Heart right ventricle (tissue), 16 donors: ENCODE results near the gene CDK1. TPM values are rescaled to one million over a fixed set of nuclear protein-coding genes. Genes with fewer than 3 reads are reported as not detected.

ENCODE experiments used
- ATAC-seq, 8 donors: fragments of 200-7000 bp; cut with Tn5 transposase; one replicate each; pipeline ENCODE4 v1.9.1; 2020; ENCODE audit warnings: mild to moderate bottlenecking in 8 of 8, moderate library complexity in 8 of 8, moderate number of reproducible peaks in 1 of 8
- DNase-seq, 2 donors: peaks; one replicate each; pipeline ENCODE4 v3.0.0-alpha.2; 2020
- H3K27ac ChIP-seq, 10 donors: fragments of 200-600 bp; sonication (generic) in 2 of 10; one replicate each; pipeline versions ENCODE4 v1.5.0 to v1.8.0; 2020 to 2022; ENCODE audit warnings: mild to moderate bottlenecking in 3 of 10
- H3K27me3 ChIP-seq, 7 donors: fragments of 200-600 bp; one replicate each; pipeline ENCODE4 v1.8.0; 2021 to 2022; ENCODE audit warnings: mild to moderate bottlenecking in 2 of 7
- H3K36me3 ChIP-seq, 9 donors: fragments of 200-600 bp; sonication (generic) in 1 of 9; one replicate each; pipeline versions ENCODE4 v1.5.0 to v1.8.0; 2020 to 2022; ENCODE audit warnings: mild to moderate bottlenecking in 2 of 9
- H3K4me1 ChIP-seq, 9 donors: fragments of 200-600 bp; sonication (generic) in 1 of 9; one replicate each; pipeline versions ENCODE4 v1.5.0 to v1.8.0; 2020 to 2022; ENCODE audit warnings: mild to moderate bottlenecking in 4 of 9
- H3K4me3 ChIP-seq, 10 donors: fragments of 200-600 bp; sonication (generic) in 2 of 10; one replicate each; pipeline versions ENCODE4 v1.5.0 to v1.8.0; 2020 to 2022; ENCODE audit warnings: mild to moderate bottlenecking in 7 of 10, moderate library complexity in 2 of 10
- H3K9me3 ChIP-seq, 11 donors: fragments of 200-600 bp in 10 of 11; sonication (generic) in 2 of 11; one replicate each; pipeline versions ENCODE4 v1.5.0 to v1.8.0; 2013 to 2022; ENCODE audit warnings: mild to moderate bottlenecking in 2 of 11, control low read depth in 1 of 11, moderate library complexity in 1 of 11
- WGBS, 2 donors: extraction: QIAGEN DNeasy Blood & Tissue Kit; methylation state at CpG; one replicate each; pipeline ENCODE4 v1.1.7; 2013; ENCODE audit warnings: inconsistent platforms in 1 of 2; 5-methylcytosine and 5-hydroxymethylcytosine counted together
- intact Hi-C, 10 donors: fragments of 100-400 bp; cut with DNase I; formaldehyde crosslinking; loops; one replicate each; pipeline versions ENCODE4 v1.11.1 to v1.14.2; 2022
- polyA plus RNA-seq, 2 donors: library from polyadenylated mRNA; stranded (reverse); fragments of 200-250 nt; gene quantifications; one replicate each; pipeline ENCODE4 v1.2.3, GENCODE V29; 2013
- total RNA-seq, 10 donors: library from RNA; stranded (reverse); fragmentation: NEBNext Ultra II Directional in 3 of 10; extraction: Animal tissue kit (Norgen Biotek cat#: 25700) in 3 of 10; gene quantifications; one replicate each; pipeline versions ENCODE4 v1.2.1 to v1.2.4, GENCODE V29; 2021 to 2023
- TF ChIP-seq, protein P1 (sequence below), 9 donors: fragments of 200-600 bp; sonication (generic) in 2 of 9; IDR thresholded peaks; one replicate each; pipeline versions ENCODE4 v1.5.0 to v1.8.0; 2021 to 2022; ENCODE audit warnings: antibody characterized with exemption in 9 of 9, mild to moderate bottlenecking in 5 of 9, moderate library complexity in 1 of 9
- donor health status: Arrhythmogenic right ventricular cardiomyopathy.
- donor health status: ischemic (EF 13 %, LVEDD 7.1; RV severe dilation, severe dysfunction).
- donor health status: healthy with polysubstance abuse.
- donor health status: DM: no; HTN: yes; CAD: no.
- donor health status: DM: no; HTN: no; CAD: no.
- donor health status: ischemic (EF 25% LVEDD 6.9; RV normal size, moderate dysfunction).
- donor health status: ischemic (EF 25% LVEDD 5.7; RV mildly dilated, moderate dysfunction).
- donor health status: healthy.
- donor health status: DM: yes; HTN: yes; CAD: no.
- donor health status: Ischemic cardiomyopathy.
- donor health status: ischemic (EF 35%, LVEDD 5.7; RV mildly dilated, moderate dysfunction).
- donor health status: nonischemic (EF 11% LVEDD 7.7; RV severe dilation, severe dysfunction).
- donor health status: DM: yes; HTN: yes; CAD: no.
- donor health status: PGD.
- donor health status: ischemic (EF 29% LVEDD 5.4; RV normal size, mild dysfunction).
- donor health status: nonischemic (EF 23%, LVEDD 6.1; RV moderate dilation, normal function).

Gene CDK1
- total and polyA plus RNA-seq, 12 donors, result 0.27 to 8.6 (median 1.0) TPM

DNA sequence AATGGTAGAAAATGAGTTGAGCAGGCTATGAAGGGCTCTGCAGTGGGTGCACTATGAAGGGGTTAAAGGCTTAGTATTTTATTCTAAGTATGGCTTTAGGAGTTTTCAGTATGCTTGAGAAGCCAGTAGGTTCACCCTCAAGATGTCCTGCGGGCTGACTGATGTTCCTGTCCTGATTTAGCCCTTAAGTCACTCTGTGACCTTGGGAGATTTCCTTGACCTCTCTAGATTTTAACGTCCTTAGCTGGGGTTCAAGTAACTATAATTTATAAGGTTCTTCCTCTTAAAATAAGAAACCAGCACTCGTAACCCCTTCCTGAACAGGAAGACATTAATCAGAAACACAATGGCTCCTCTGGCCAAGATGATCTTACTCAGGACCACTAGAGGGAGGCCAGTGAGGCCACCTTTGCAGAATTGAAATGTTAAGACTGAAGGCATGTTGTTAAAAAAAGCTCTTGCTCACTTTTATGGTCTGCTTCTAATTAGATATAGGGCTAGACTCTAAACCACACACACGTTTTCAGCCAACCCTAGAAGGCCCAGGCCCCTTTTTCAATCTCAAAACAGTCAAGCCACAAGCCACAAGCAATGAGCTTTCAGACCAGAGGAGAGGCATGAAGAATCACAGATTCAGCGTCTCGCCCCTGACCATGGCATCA is 41.9 kb downstream of the CDK1 start:
- no peak for DNase-seq
- H3K27me3 ChIP-seq, result no peaks in the 10 kb centered on the region
- no peaks in the 10 kb centered on the region for H3K36me3 ChIP-seq
- peaks cover 0 to 41% (median 20%) of the 10 kb centered on the region in 9 donors for H3K4me1 ChIP-seq
- H3K4me3 ChIP-seq, result no peak overlapping the region
- H3K9me3 ChIP-seq, result no peaks in the 10 kb centered on the region
- intact Hi-C loops, result loop anchor here in 4 of 10 donors (2.0 to 10.0 kb wide), 4 partner anchors 55 to 625 kb away; no protein-coding TSS in a partner anchor
- H3K27ac ChIP-seq, result peak overlapping the region in 3 of 10 donors; percentile 1 to 37 (median 25)
- ATAC-seq, result peak in 4 of 8 donors; percentile 24 to 41 (median 32)
- TF ChIP-seq, protein P1, sequence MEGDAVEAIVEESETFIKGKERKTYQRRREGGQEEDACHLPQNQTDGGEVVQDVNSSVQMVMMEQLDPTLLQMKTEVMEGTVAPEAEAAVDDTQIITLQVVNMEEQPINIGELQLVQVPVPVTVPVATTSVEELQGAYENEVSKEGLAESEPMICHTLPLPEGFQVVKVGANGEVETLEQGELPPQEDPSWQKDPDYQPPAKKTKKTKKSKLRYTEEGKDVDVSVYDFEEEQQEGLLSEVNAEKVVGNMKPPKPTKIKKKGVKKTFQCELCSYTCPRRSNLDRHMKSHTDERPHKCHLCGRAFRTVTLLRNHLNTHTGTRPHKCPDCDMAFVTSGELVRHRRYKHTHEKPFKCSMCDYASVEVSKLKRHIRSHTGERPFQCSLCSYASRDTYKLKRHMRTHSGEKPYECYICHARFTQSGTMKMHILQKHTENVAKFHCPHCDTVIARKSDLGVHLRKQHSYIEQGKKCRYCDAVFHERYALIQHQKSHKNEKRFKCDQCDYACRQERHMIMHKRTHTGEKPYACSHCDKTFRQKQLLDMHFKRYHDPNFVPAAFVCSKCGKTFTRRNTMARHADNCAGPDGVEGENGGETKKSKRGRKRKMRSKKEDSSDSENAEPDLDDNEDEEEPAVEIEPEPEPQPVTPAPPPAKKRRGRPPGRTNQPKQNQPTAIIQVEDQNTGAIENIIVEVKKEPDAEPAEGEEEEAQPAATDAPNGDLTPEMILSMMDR (IDR thresholded peaks at IDR 0.05), result peak in 7 of 9 donors; percentile 37 to 57 (median 45)
- WGBS, 2 donors, result 61 to 68% methylated on average over 6 of the region's 6 CpGs

DNA sequence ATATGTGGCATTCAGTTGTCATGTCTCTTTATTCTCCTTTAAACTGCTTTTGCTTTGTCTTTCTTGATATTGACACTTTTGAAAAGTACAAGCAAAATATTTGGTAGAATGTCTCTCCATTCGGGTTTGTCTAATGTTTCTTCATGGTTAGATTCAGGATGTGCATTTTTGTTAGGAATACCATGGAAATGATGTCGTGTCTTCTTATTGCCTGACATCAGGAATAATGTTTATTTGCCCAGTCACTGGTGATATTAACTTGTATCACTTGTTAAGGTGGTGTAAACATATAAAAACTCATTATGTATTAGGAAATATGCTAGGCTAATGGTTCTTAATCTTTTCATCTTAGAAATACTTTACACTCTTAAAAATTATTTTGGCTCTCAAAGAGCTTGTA is 43.4 kb downstream of the CDK1 start:
- H3K36me3 ChIP-seq, result no peaks in the 10 kb centered on the region
- no peaks in the 10 kb centered on the region for H3K27me3 ChIP-seq
- H3K27ac ChIP-seq, result no peak overlapping the region
- WGBS, 2 donors, result 63 to 75% methylated on average over 2 of the region's 2 CpGs
- H3K4me3 ChIP-seq, result no peak overlapping the region
- DNase-seq (no peak), ATAC-seq (no peak)
- intact Hi-C loops, result loop anchor here in 4 of 10 donors (2.0 to 10.0 kb wide), 4 partner anchors 53 to 623 kb away; no protein-coding TSS in a partner anchor
- H3K4me1 ChIP-seq, result peaks cover 0 to 44% (median 20%) of the 10 kb centered on the region in 9 donors
- H3K9me3 ChIP-seq, result no peaks in the 10 kb centered on the region
- TF ChIP-seq, protein P1 (IDR thresholded peaks at IDR 0.05), result no peak

DNA sequence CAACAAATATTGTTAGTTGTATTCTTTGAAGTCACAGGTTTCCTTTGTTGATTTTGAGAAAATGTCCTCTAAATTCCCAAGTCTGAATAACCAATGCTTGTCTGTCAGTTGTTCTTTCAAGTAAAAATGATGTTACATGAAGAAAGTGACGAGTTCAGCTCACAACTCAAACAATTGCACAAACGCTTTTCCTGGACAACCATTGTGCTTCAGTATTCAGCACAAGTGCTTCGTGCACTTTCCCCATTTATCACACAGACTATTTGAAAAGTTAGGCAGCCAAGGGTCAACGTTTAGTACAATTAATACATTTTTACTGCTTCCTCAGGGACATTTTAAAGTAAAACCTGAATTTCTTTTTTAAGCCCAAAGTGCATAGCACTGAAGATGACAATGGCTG is 44.5 kb downstream of the CDK1 start:
- 75 to 77% methylated on average over 4 of the region's 4 CpGs for WGBS, 2 donors
- DNase-seq, result no peak
- Histone ChIP-seq H3K36me3 (no peaks in the 10 kb centered on the region), H3K4me1 (peaks cover 0 to 50% (median 25%) of the 10 kb centered on the region in 9 donors), H3K4me3 (no peak overlapping the region), H3K27ac (no peak overlapping the region), H3K27me3 (no peaks in the 10 kb centered on the region), H3K9me3 (no peaks in the 10 kb centered on the region)
- intact Hi-C loops, result loop anchor here in 3 of 10 donors (10.0 kb wide), 3 partner anchors 52 to 622 kb away; no protein-coding TSS in a partner anchor
- TF ChIP-seq, protein P1 (IDR thresholded peaks at IDR 0.05), result no peak
- no peak for ATAC-seq

GRCh38 chr10:60823324-60823723 is 45.0 kb downstream of the CDK1 start:
- Histone ChIP-seq H3K36me3 (no peaks in the 10 kb centered on the region), H3K27ac (no peak overlapping the region), H3K4me3 (no peak overlapping the region), H3K9me3 (no peaks in the 10 kb centered on the region), H3K4me1 (peaks cover 0 to 52% (median 30%) of the 10 kb centered on the region in 9 donors), H3K27me3 (no peaks in the 10 kb centered on the region)
- 91 to 98% methylated on average over 1 of the region's 1 CpG for WGBS, 2 donors
- ATAC-seq (no peak), DNase-seq (no peak)
- intact Hi-C loops, result loop anchor here in 3 of 10 donors (10.0 kb wide), 3 partner anchors 51 to 621 kb away; no protein-coding TSS in a partner anchor
- TF ChIP-seq, protein P1 (IDR thresholded peaks at IDR 0.05), result no peak
